Stimulated activated CD4-positive, alpha-beta T cell treated with anti-CD3 and anti-CD28 coated beads, TNF-alpha, amount 100 ng/mL, for 4 hours (primary cell): ENCODE measurements around the gene PFKFB2.
"Not testable (repeated sequence)": the region's sequence is repeated elsewhere in the genome, so short reads cannot be mapped to it uniquely, and the experiment has no call there.

Experiments used
- DNase-seq, 3 experiments: peaks; one replicate each; pipeline ENCODE4 v3.0.0-alpha.2; 2020; ENCODE audit warnings: low read depth in 3 of 3

Gene PFKFB2

GRCh38 chr1:207039380-207040180, 13.5 kb upstream of the PFKFB2 start:
- DNase-seq, result no peak

GRCh38 chr1:207040181-207040533, 12.9 kb upstream of the PFKFB2 start:
- DNase-seq, result no peak

- DNase-seq, result not testable (repeated sequence)
Measured at GRCh38 chr1:207041397-207041796, 11.7 kb upstream of the PFKFB2 start.

GRCh38 chr1:207045453-207045852, 7.6 kb upstream of the PFKFB2 start:
- no peak for DNase-seq

GRCh38 chr1:207047505-207047904, 5.6 kb upstream of the PFKFB2 start:
- no peak for DNase-seq

- no peak for DNase-seq
Measured at GRCh38 chr1:207048041-207048440, 5.0 kb upstream of the PFKFB2 start.

GRCh38 chr1:207049054-207049453, 4.0 kb upstream of the PFKFB2 start:
- DNase-seq, result no peak

- no peak for DNase-seq
Measured at GRCh38 chr1:207049514-207049913, 3.6 kb upstream of the PFKFB2 start.

GRCh38 chr1:207049974-207050391, 3.1 kb upstream of the PFKFB2 start:
- DNase-seq, result peak in 2 of 3 experiments; percentile 18 to 41

- DNase-seq, result peak; percentile 81 to 82 (median 81)
Measured at GRCh38 chr1:207050480-207051190, 2.4 kb upstream of the PFKFB2 start.

GRCh38 chr1:207051191-207051943, 1.7 kb upstream of the PFKFB2 start, which contains the start of gene YOD1:
Gene YOD1 (minus strand): TSS chr1:207051208. CDS start chr1:207051030, 178 bp downstream.
- DNase-seq, result no peak

GRCh38 chr1:207054491-207054890, 1.4 kb downstream of the PFKFB2 start:
- DNase-seq, result no peak

- no peak for DNase-seq
Measured at GRCh38 chr1:207055386-207056001, 2.4 kb downstream of the PFKFB2 start.

- DNase-seq, result no peak
Measured at GRCh38 chr1:207056673-207057072, 3.6 kb downstream of the PFKFB2 start.

- no peak for DNase-seq
Measured at GRCh38 chr1:207058252-207058651, 5.2 kb downstream of the PFKFB2 start.

GRCh38 chr1:207058878-207059867, 6.1 kb downstream of the PFKFB2 start:
- DNase-seq, result no peak

- no peak for DNase-seq
Measured at GRCh38 chr1:207059881-207060280, 6.8 kb downstream of the PFKFB2 start.

GRCh38 chr1:207060596-207060995, 7.5 kb downstream of the PFKFB2 start:
- no peak for DNase-seq

GRCh38 chr1:207062058-207062457, 9.0 kb downstream of the PFKFB2 start:
- DNase-seq, result no peak

- no peak for DNase-seq
Measured at GRCh38 chr1:207063014-207063413, 9.9 kb downstream of the PFKFB2 start.

- DNase-seq, result no peak
Measured at GRCh38 chr1:207064561-207064960, 11.5 kb downstream of the PFKFB2 start.
